ENCODE data around the gene DNAH7. TPM values are rescaled to one million over a fixed set of nuclear protein-coding genes. Genes with fewer than 3 reads are reported as not detected.

Gene DNAH7
- total and polyA plus RNA-seq, 2 donors (not counting 1 experiment from before 2014, with no cell fraction given): 0.01 to 0.05 TPM

- WGBS (ENCODE audit: insufficient coverage): 97% methylated on average over 3 of the region's 4 CpGs
- no peaks in the 10 kb centered on the region for H3K79me2 ChIP-seq (ENCODE audit: control insufficient read depth, insufficient read depth, low read length)
- no peak overlapping the region for H2AFZ ChIP-seq (ENCODE audit: insufficient read depth, low read depth, low read length, poor library complexity, severe bottlenecking)
- no peaks in the 10 kb centered on the region for H3K4me1 ChIP-seq (ENCODE audit: control insufficient read depth in 2 of 2, insufficient read depth in 2 of 2, low read length in 2 of 2)
- Mint-ChIP-seq H3K4me3 (no peak overlapping the region), H3K4me1 (no peaks in the 10 kb centered on the region), H3K27ac (no peak overlapping the region), H3K9me3 (ENCODE audit: insufficient read depth) (no peaks in the 10 kb centered on the region), H3K27me3 (no peaks in the 10 kb centered on the region)
- H3K4me2 ChIP-seq (replicated peaks; ENCODE audit: low read depth, low read length, poor library complexity, severe bottlenecking): no peak overlapping the region
- no peaks in the 10 kb centered on the region for H4K20me1 ChIP-seq (ENCODE audit: control insufficient read depth, insufficient read depth, low read length, poor library complexity, severe bottlenecking)
- peaks cover 0 to 3% (median 0%) of the 10 kb centered on the region in 4 experiments for H3K27me3 ChIP-seq (replicated peaks in 1 of 4; ENCODE audit: control extremely low read depth in 1 of 4, control insufficient read depth in 3 of 4, insufficient read depth in 4 of 4, low read length in 3 of 4)
- no peak overlapping the region for H3K27ac ChIP-seq (ENCODE audit: low read length in 2 of 2)
- CTCF ChIA-PET: no interaction called here
- H3K4me3 ChIP-seq (ENCODE audit: control extremely low read depth in 1 of 5, extremely low read depth in 1 of 5, insufficient read depth in 1 of 5, low read depth in 2 of 5, low read length in 4 of 5): no peak overlapping the region
- intact Hi-C loops (cut with micrococcal nuclease): no loop called here
- TF ChIP-seq CTCF (IDR thresholded peaks at IDR 0.05): no peak
- TF ChIP-seq EZH2 (IDR thresholded peaks at IDR 0.05; ENCODE audit: borderline replicate concordance, insufficient read depth, low read depth, low read length, poor library complexity, severe bottlenecking): no peak
- ATAC-seq (ENCODE audit: low read depth): no peak
- H3K9ac ChIP-seq (ENCODE audit: low read length): no peak overlapping the region
- DNase-seq: peak; percentile 10
- H3K36me3 ChIP-seq (replicated peaks in 1 of 2; ENCODE audit: control extremely low read depth in 1 of 2, control insufficient read depth in 1 of 2, extremely low read depth in 1 of 2, insufficient read depth in 2 of 2, low read length in 1 of 2): no peaks in the 10 kb centered on the region
- POLR2A ChIA-PET: no interaction called here
- H3K9me3 ChIP-seq (ENCODE audit: control extremely low read depth in 1 of 3, control insufficient read depth in 2 of 3, insufficient read depth in 1 of 3, low read length in 2 of 3): no peaks in the 10 kb centered on the region
Measured at GRCh38 chr2:195848119-195848899, 220.3 kb downstream of the DNAH7 start.

- Histone ChIP-seq H3K79me2 (ENCODE audit: control insufficient read depth, insufficient read depth, low read length) (no peaks in the 10 kb centered on the region), H3K9me3 (ENCODE audit: control extremely low read depth in 1 of 3, control insufficient read depth in 2 of 3, insufficient read depth in 1 of 3, low read length in 2 of 3) (peaks cover 0 to 3% (median 0%) of the 10 kb centered on the region in 3 donors), H3K4me3 (ENCODE audit: control extremely low read depth in 1 of 5, extremely low read depth in 1 of 5, insufficient read depth in 1 of 5, low read depth in 2 of 5, low read length in 4 of 5) (no peak overlapping the region), H3K27me3 (replicated peaks in 1 of 4; ENCODE audit: control extremely low read depth in 1 of 4, control insufficient read depth in 3 of 4, insufficient read depth in 4 of 4, low read length in 3 of 4) (no peaks in the 10 kb centered on the region), H3K4me2 (replicated peaks; ENCODE audit: low read depth, low read length, poor library complexity, severe bottlenecking) (no peak overlapping the region), H3K9ac (ENCODE audit: low read length) (no peak overlapping the region), H2AFZ (ENCODE audit: insufficient read depth, low read depth, low read length, poor library complexity, severe bottlenecking) (no peak overlapping the region), H4K20me1 (ENCODE audit: control insufficient read depth, insufficient read depth, low read length, poor library complexity, severe bottlenecking) (no peaks in the 10 kb centered on the region), H3K4me1 (ENCODE audit: control insufficient read depth in 2 of 2, insufficient read depth in 2 of 2, low read length in 2 of 2) (no peaks in the 10 kb centered on the region), H3K36me3 (replicated peaks in 1 of 2; ENCODE audit: control extremely low read depth in 1 of 2, control insufficient read depth in 1 of 2, extremely low read depth in 1 of 2, insufficient read depth in 2 of 2, low read length in 1 of 2) (no peaks in the 10 kb centered on the region), H3K27ac (ENCODE audit: low read length in 2 of 2) (no peak overlapping the region)
- peaks cover 4% of the 10 kb centered on the region for H3K27me3 Mint-ChIP-seq
- no CpG with 5 or more reads among the region's 3 CpGs for WGBS (ENCODE audit: insufficient coverage)
- H3K27ac Mint-ChIP-seq: no peak overlapping the region
- POLR2A ChIA-PET: no interaction called here
- no peak for TF ChIP-seq CTCF (IDR thresholded peaks at IDR 0.05)
- TF ChIP-seq EZH2 (IDR thresholded peaks at IDR 0.05; ENCODE audit: borderline replicate concordance, insufficient read depth, low read depth, low read length, poor library complexity, severe bottlenecking): no peak
- intact Hi-C loops (cut with micrococcal nuclease): no loop called here
- no peak for DNase-seq
- H3K9me3 Mint-ChIP-seq (ENCODE audit: insufficient read depth): peaks cover 2% of the 10 kb centered on the region
- no peak for ATAC-seq (ENCODE audit: low read depth)
- peaks cover 7% of the 10 kb centered on the region for H3K4me1 Mint-ChIP-seq
- CTCF ChIA-PET: no interaction called here
- H3K4me3 Mint-ChIP-seq: no peak overlapping the region
Measured at GRCh38 chr2:195842932-195843331, 225.7 kb downstream of the DNAH7 start.
